ENCODE measurements around the gene STXBP3.

Gene STXBP3

GRCh38 chr1:108845446-108845845 is 99.0 kb downstream of the STXBP3 start:
- H4K20me1 ChIP-seq (ENCODE audit: insufficient read depth, low read length): no peaks in the 10 kb centered on the region

GRCh38 chr1:108845991-108846390 is 99.5 kb downstream of the STXBP3 start:
- Histone ChIP-seq H3K27me3 (replicated peaks; ENCODE audit: insufficient read depth, low read length) (no peaks in the 10 kb centered on the region), H3K9me2 (replicated peaks; ENCODE audit: insufficient read depth, low read length) (no peaks in the 10 kb centered on the region), H3K79me2 (ENCODE audit: low read length) (no peaks in the 10 kb centered on the region), H3K36me3 (replicated peaks; ENCODE audit: insufficient read depth, low read length) (no peaks in the 10 kb centered on the region), H2AFZ (ENCODE audit: low read length) (no peak overlapping the region), H3K27ac (ENCODE audit: low read length) (no peak overlapping the region), H3K4me1 (ENCODE audit: low read length) (no peaks in the 10 kb centered on the region), H3F3A (ENCODE audit: insufficient read depth, low read length) (no peaks in the 10 kb centered on the region), H4K20me1 (ENCODE audit: insufficient read depth, low read length) (no peaks in the 10 kb centered on the region), H3K9ac (ENCODE audit: low read length) (no peak overlapping the region), H3K4me3 (ENCODE audit: low read length) (no peak overlapping the region), H3K9me3 (replicated peaks; ENCODE audit: insufficient read depth, low read length) (no peaks in the 10 kb centered on the region), H3K4me2 (ENCODE audit: low read depth, low read length) (no peak overlapping the region)
- TF ChIP-seq EZH2phosphoT487 (IDR thresholded peaks at IDR 0.05; ENCODE audit: low read length) (no peak), CTCF (IDR thresholded peaks at IDR 0.05; ENCODE audit: low read length) (no peak), EZH2 (optimal IDR thresholded peaks at IDR 0.05; ENCODE audit: low read depth, low read length) (no peak)
- DNase-seq: no peak

More at GRCh38 chr1:108845446-108845845, 99.0 kb downstream of the STXBP3 start:
- H3K9me3 ChIP-seq (replicated peaks; ENCODE audit: insufficient read depth, low read length): no peaks in the 10 kb centered on the region
- H3K36me3 ChIP-seq (replicated peaks; ENCODE audit: insufficient read depth, low read length): no peaks in the 10 kb centered on the region
- H3K27ac ChIP-seq (ENCODE audit: low read length): no peak overlapping the region
- no peak for DNase-seq
- no peak overlapping the region for H3K9ac ChIP-seq (ENCODE audit: low read length)
- H3K9me2 ChIP-seq (replicated peaks; ENCODE audit: insufficient read depth, low read length): no peaks in the 10 kb centered on the region
- no peaks in the 10 kb centered on the region for H3K4me1 ChIP-seq (ENCODE audit: low read length)
- H3K4me3 ChIP-seq (ENCODE audit: low read length): no peak overlapping the region
- H3K79me2 ChIP-seq (ENCODE audit: low read length): no peaks in the 10 kb centered on the region
- no peaks in the 10 kb centered on the region for H3F3A ChIP-seq (ENCODE audit: insufficient read depth, low read length)
- no peaks in the 10 kb centered on the region for H3K27me3 ChIP-seq (replicated peaks; ENCODE audit: insufficient read depth, low read length)
- no peak overlapping the region for H2AFZ ChIP-seq (ENCODE audit: low read length)
- TF ChIP-seq EZH2 (optimal IDR thresholded peaks at IDR 0.05; ENCODE audit: low read depth, low read length): no peak
- TF ChIP-seq EZH2phosphoT487 (IDR thresholded peaks at IDR 0.05; ENCODE audit: low read length): no peak
- no peak for TF ChIP-seq CTCF (IDR thresholded peaks at IDR 0.05; ENCODE audit: low read length)
- no peak overlapping the region for H3K4me2 ChIP-seq (ENCODE audit: low read depth, low read length)

- Histone ChIP-seq H3K9ac (ENCODE audit: low read length) (no peak overlapping the region), H4K20me1 (ENCODE audit: insufficient read depth, low read length) (no peaks in the 10 kb centered on the region), H3F3A (ENCODE audit: insufficient read depth, low read length) (no peaks in the 10 kb centered on the region), H3K79me2 (ENCODE audit: low read length) (no peaks in the 10 kb centered on the region), H3K4me1 (ENCODE audit: low read length) (no peaks in the 10 kb centered on the region), H2AFZ (ENCODE audit: low read length) (no peak overlapping the region), H3K9me2 (replicated peaks; ENCODE audit: insufficient read depth, low read length) (no peaks in the 10 kb centered on the region), H3K4me2 (ENCODE audit: low read depth, low read length) (no peak overlapping the region), H3K9me3 (replicated peaks; ENCODE audit: insufficient read depth, low read length) (no peaks in the 10 kb centered on the region), H3K36me3 (replicated peaks; ENCODE audit: insufficient read depth, low read length) (no peaks in the 10 kb centered on the region), H3K27me3 (replicated peaks; ENCODE audit: insufficient read depth, low read length) (no peaks in the 10 kb centered on the region), H3K27ac (ENCODE audit: low read length) (no peak overlapping the region), H3K4me3 (ENCODE audit: low read length) (no peak overlapping the region)
- no peak for TF ChIP-seq CTCF (IDR thresholded peaks at IDR 0.05; ENCODE audit: low read length)
- no peak for DNase-seq
Measured at GRCh38 chr1:108847494-108847893, 101.0 kb downstream of the STXBP3 start.
